Body of pancreas (tissue), 4 donors: ENCODE results near the gene MRAS.

Experiments used
- CTCF ChIP-seq, 7 experiments: fragments of 450-650 bp in 4 of 7; fragments of 200-600 bp in 3 of 7; sonication (generic) in 3 of 7; IDR thresholded peaks; one replicate each; pipeline ENCODE4 v1.5.1; 2016 to 2019; ENCODE audit warnings: antibody characterized with exemption in 7 of 7
- POLR2A ChIP-seq, 3 donors: fragments of 450-650 bp; IDR thresholded peaks; one replicate each; pipeline ENCODE4 v1.6.1; 2016; ENCODE audit warnings: antibody characterized with exemption in 3 of 3, mild to moderate bottlenecking in 2 of 3

- TF ChIP-seq POLR2A (IDR thresholded peaks at IDR 0.05) (no peak), CTCF (IDR thresholded peaks at IDR 0.05) (no peak)
Observed at GRCh38 chr3:138354376-138354775, 6.0 kb downstream of the MRAS start.
